GM21717 (cell line): ENCODE data around the gene CFAP46.
"Not testable (repeated sequence)": the region's sequence is repeated elsewhere in the genome, so short reads cannot be mapped to it uniquely, and the experiment has no call there.

Experiments
- ATAC-seq: cut with Tn5 transposase; IDR thresholded peaks from one replicate; pipeline ENCODE4 v1.9.1; 2021; ENCODE audit warnings: mild to moderate bottlenecking, moderate library complexity; ENCODE audit not compliant: unreplicated experiment

Gene CFAP46

GRCh38 chr10:132810141-132810806 lies 132.1 kb downstream of the CFAP46 start:
- no peak for ATAC-seq

- no peak for ATAC-seq
These were observed 132.9 kb downstream of the CFAP46 start for GRCh38 chr10:132809232-132810140.

GRCh38 chr10:132808383-132809231 lies 133.8 kb downstream of the CFAP46 start:
- no peak for ATAC-seq

GRCh38 chr10:132807621-132808049 lies 134.7 kb downstream of the CFAP46 start:
- no peak for ATAC-seq

GRCh38 chr10:132806561-132807003 lies 135.8 kb downstream of the CFAP46 start:
- ATAC-seq = no peak

GRCh38 chr10:132806110-132806509 lies 136.3 kb downstream of the CFAP46 start:
- no peak for ATAC-seq

GRCh38 chr10:132805599-132805998 lies 136.8 kb downstream of the CFAP46 start:
- ATAC-seq = no peak

GRCh38 chr10:132804785-132805426 lies 137.5 kb downstream of the CFAP46 start:
- ATAC-seq = no peak

GRCh38 chr10:132804287-132804686 lies 138.1 kb downstream of the CFAP46 start:
- ATAC-seq = no peak

- no peak for ATAC-seq
These were observed 138.8 kb downstream of the CFAP46 start for GRCh38 chr10:132803416-132804210.

GRCh38 chr10:132802694-132803320 lies 139.6 kb downstream of the CFAP46 start:
- no peak for ATAC-seq

GRCh38 chr10:132802048-132802447 lies 140.3 kb downstream of the CFAP46 start:
- ATAC-seq = no peak

- ATAC-seq = no peak
These were observed 142.5 kb downstream of the CFAP46 start for GRCh38 chr10:132799865-132800264.

GRCh38 chr10:132798876-132799275 lies 143.5 kb downstream of the CFAP46 start:
- no peak for ATAC-seq

GRCh38 chr10:132798403-132798802 lies 144.0 kb downstream of the CFAP46 start:
- ATAC-seq = no peak

GRCh38 chr10:132797986-132798385 lies 144.4 kb downstream of the CFAP46 start:
- not testable (repeated sequence) for ATAC-seq

- no peak for ATAC-seq
These were observed 145.5 kb downstream of the CFAP46 start for GRCh38 chr10:132796846-132797245.

- no peak for ATAC-seq
These were observed 148.2 kb downstream of the CFAP46 start for GRCh38 chr10:132793871-132794849.
